NCI-H187 treated with DMSO at 0.1 percent for 48 hours (cell line): ENCODE data around the gene NVL.

ENCODE experiments used
- DNase-seq: peaks from one replicate; lab custom pipeline; 2025; lab: John Stamatoyannopoulos, UW

The NVL gene

DNA sequence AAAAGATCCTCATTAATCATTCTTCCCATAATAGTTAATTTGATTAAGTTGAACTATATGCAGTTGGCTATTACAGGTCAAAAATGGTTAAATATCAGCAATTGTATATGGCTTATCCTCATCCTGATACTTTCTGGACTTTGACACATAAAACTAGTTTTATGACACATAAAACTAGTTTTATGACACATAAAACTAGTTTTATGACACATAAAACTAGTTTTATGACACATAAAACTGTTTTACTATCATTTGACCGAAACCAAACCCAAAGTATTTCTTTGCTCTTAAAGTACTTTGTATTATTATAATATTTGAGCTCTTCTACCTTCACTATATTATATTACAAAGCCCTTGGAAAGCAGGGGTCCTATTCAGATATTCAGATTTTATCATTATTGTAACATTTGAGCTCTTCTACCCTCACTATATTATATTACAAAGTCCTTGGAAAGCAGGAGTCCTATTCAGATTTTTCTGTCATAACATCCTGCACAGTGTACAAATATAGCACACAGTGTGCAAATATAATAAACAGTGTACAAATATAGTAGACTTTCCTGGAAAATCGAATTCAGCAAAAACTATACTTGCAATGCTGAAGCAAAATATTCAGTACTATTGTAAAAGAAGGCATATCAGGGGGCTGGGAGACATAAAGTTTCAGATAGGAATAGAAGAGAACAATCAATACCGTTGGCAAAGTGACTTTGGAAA is 53.0 kb downstream of the NVL start:
- no peak for DNase-seq

- DNase-seq, result no peak
Observed at GRCh38 chr1:224274970-224275626, 54.9 kb downstream of the NVL start.

DNA sequence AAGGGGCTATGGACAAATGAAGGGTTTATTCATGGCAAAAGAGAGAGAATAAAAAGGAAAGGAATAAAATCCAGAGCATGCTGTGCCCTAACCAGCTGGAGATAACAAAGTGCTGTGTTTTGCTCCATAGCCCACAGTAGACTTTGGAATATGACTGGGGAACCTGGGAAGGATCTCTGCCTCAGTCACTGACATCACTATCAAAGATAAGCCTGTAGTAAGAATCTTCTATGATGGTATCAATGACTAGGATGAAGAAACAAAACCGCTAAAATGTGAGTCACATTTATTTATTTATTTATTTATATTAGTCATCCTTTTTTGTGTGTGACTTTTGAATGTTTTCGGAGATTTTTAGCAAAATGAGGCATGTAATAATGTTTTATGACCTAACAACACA is 56.3 kb downstream of the NVL start:
- DNase-seq, result no peak

DNA sequence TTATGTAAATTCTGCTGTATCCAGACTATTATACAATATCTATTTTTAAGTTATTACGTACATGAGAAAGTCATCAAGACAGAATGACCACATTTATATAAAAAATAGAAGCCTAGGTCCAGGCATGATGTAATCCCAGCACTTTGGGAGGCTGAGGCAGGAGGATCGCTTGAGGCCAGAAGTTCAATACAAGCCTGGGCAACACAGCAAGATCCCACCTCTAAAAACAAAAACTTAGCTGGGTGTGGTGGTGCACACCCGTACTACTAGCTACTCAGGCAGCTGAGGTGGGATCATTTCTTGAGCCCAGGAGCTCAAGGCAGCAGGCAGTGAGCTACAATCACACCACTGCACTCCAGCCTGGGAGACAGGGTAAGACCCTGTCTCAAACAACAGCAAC is 58.9 kb downstream of the NVL start:
- no peak for DNase-seq

- no peak for DNase-seq
Observed at GRCh38 chr1:224267925-224268324, 62.0 kb downstream of the NVL start.

DNA sequence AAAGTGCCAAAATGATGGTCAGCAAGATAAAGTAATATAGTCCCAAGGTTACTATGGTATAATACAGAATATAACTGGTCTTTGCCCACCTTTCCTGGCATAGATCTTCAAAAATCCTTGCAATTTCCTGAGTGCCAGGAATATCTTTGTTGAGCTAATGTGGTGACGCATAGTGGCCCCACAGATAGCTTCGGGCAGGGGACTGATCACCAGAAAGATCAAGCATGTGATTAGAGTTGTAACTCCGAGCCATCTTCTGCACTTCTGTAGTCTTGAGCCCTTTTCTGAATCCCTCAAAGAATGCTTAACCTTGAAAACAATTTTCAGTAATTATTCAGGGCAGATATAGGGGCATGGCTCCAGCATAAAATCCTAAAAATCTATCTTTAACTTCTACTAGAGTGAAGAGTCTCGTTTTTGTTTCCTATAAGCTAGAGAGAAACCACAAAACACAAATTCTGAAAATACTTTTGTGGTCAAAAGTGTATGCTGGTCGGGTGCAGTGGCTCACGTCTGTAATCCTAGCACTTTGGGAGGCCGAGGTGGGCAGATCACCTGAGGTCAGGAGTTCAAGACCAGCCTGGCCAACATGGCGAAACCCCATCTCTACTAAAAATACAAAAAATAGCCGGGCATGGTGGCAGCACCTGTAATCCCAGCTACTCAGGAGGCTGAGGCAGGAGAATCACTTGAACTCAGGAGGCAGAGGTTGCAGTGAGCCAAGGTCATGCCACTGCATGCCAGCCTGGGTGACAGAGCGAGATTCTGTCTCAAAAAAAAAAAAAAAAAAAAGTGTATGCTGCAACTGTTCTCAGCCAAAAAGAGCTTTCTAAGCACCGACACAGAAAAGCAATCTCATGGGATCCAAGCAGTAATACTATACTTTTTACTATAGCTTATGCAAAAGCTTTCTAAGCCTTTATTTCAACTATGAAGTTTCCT is 62.8 kb downstream of the NVL start:
- DNase-seq, result no peak

- no peak for DNase-seq
Observed at GRCh38 chr1:224266105-224266914, 63.7 kb downstream of the NVL start.

DNA sequence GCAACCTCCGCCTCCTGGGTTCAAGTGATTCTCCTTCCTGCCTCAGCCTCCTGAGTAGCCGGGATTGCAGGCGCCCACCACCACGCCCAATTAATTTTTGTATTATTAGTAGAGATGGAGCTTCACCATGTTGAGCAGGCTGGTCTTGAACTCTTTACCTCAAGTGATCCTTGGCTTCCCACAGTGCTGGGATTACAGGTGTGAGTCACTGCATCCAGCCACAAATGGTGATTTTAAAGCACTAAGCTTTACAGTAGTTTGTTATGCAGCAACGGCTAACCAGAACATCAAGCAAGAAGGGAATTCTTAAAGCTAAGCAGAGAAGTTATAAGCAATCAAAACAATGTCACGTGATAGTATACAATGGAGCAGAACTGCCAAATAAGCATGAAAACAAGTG is 65.7 kb downstream of the NVL start:
- DNase-seq, result no peak

DNA sequence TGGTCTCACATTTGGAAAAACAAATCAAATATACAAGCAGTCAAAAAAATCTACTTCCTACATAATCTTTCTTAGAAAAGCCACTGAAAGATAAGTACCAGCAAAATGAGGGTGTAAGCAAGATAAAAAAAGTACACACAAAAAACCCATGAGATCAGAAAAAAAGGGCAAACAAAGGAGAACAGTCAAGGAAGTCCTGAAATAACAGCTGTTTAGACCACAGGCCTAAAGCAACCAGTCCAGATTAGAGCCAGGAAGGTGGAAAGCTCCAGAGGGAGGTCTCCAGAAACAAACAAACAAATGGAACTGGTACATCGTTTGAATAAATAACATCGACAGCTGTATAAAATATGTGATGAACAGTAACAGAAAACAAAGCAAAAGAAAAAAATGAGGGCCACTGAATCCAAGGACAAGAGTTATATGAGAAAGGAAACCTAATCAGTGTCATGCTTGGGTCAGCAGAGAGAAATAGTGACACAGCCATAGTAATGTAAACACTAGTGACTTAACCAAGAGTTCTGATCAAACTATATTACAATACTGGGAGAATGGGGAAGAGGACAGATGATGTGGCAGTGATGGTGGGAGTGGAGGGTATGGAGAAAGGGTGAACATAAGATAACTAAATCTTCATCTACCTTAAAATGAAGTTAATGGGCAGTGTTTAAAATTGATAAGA is 67.5 kb downstream of the NVL start:
- DNase-seq, result no peak

DNA sequence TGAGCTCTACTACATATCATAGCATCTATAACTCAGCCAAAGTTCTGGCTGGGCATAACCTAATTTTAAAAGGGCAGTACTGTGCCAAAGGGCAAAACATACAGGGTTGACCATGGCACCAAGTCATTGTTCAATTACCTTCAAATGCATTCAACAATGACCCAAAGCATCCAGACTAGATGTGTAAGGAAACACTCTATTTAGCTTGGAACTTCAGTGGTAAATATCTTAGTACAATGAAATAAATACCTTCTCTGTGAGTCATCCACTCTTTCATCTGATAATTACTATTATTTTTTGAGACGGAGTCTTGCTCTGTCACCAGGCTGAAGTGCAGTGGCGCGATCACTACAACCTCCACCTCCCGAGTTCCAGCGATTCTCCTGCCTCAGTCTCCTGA is 70.0 kb downstream of the NVL start:
- no peak for DNase-seq

DNA sequence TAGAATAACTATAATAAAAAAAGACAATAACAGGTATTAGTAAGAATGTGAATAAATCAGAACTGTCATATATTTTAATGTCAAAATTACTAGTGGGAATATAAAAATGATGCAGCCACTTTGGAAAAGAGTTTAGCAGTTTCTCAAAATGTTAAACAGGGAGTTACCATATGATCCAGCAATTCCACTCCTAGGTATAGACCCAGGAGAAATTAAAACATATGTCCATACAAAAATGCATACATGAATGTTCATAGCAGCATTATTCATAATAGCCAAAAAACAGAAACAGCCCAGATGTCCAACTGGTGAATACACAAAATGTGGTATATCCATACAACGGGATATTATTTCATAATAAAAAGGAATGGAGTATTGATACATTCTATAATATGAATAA is 71.6 kb downstream of the NVL start:
- DNase-seq, result no peak

- no peak for DNase-seq
Observed at GRCh38 chr1:224256640-224257039, 73.3 kb downstream of the NVL start.

GRCh38 chr1:224253721-224254120 is 76.3 kb downstream of the NVL start:
- no peak for DNase-seq

GRCh38 chr1:224252479-224252878 is 77.5 kb downstream of the NVL start:
- no peak for DNase-seq

- no peak for DNase-seq
Observed at GRCh38 chr1:224251741-224252146, 78.2 kb downstream of the NVL start.

DNA sequence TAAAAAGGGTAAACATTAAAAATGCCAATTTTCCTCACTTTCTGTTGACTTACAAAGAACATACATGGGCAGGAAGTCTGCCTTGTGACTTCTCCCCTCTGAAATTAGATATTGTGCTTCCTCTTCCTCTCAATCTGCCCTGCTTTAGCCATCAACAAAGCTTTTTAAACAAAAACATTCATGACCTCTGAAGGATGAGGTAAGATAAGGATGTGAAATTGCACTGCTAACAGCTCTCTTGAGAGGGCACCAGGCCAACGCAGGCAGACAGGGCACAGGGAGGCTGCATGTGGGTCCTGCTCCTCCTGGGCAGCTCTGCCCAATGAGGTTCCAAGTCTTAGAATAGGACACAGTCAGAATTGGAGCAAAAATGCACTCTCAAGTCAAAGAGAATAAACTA is 84.8 kb downstream of the NVL start:
- no peak for DNase-seq

- DNase-seq, result no peak
Observed at GRCh38 chr1:224238756-224239155, 91.2 kb downstream of the NVL start.

GRCh38 chr1:224238212-224238611 is 91.8 kb downstream of the NVL start:
- no peak for DNase-seq

- no peak for DNase-seq
Observed at GRCh38 chr1:224237119-224237881, 92.7 kb downstream of the NVL start.

GRCh38 chr1:224235813-224236493 is 94.0 kb downstream of the NVL start:
- DNase-seq, result no peak
